Stimulated activated effector memory CD8-positive, alpha-beta T cell treated with anti-CD3 and anti-CD28 coated beads, Interleukin-12 subunit alpha, Interleukin-12 subunit beta, amount 100 ng/mL, for 72 hours (primary cell): ENCODE measurements around the gene TNK2.
"Not testable (repeated sequence)": the region's sequence is repeated elsewhere in the genome, so short reads cannot be mapped to it uniquely, and the experiment has no call there.

ENCODE experiments used
- ATAC-seq: fragments of 150-1000 bp; cut with Tn5 transposase; 2 replicates; pipeline ENCODE4 v1.10.0; 2021
- DNase-seq, 2 donors: peaks; one replicate each; pipeline ENCODE4 v3.0.0; 2021 to 2022; ENCODE audit warnings: low spot score in 2 of 2
- H3K27ac Mint-ChIP-seq: one replicate; pipeline ENCODE4 v1.8.0; 2022; ENCODE audit warnings: mild to moderate bottlenecking, mixed read lengths
- H3K36me3 Mint-ChIP-seq: one replicate; pipeline ENCODE4 v1.8.0; 2022; ENCODE audit warnings: mild to moderate bottlenecking, mixed read lengths
- H3K4me1 Mint-ChIP-seq: one replicate; pipeline ENCODE4 v1.8.0; 2022; ENCODE audit warnings: mixed read lengths
- H3K4me3 Mint-ChIP-seq: one replicate; pipeline ENCODE4 v1.8.0; 2022; ENCODE audit warnings: mild to moderate bottlenecking, mixed read lengths
- H3K9me3 Mint-ChIP-seq: one replicate; pipeline ENCODE4 v1.8.0; 2022; ENCODE audit warnings: mixed read lengths

TNK2 gene

GRCh38 chr3:195909644-195910498 lies 1.5 kb upstream of the TNK2 start:
- peak; percentile 76 to 92 for DNase-seq
- no peaks in the 10 kb centered on the region for H3K9me3 Mint-ChIP-seq
- H3K36me3 Mint-ChIP-seq = peaks cover 30% of the 10 kb centered on the region
- peak overlapping the region; percentile 55 for H3K4me3 Mint-ChIP-seq
- H3K4me1 Mint-ChIP-seq = peaks cover 40% of the 10 kb centered on the region
- peak overlapping the region; percentile 20 for H3K27ac Mint-ChIP-seq
- ATAC-seq = peak; percentile 75

- no peaks in the 10 kb centered on the region for H3K9me3 Mint-ChIP-seq
- DNase-seq (peak in 1 of 2 donors; percentile 72), ATAC-seq (peak; percentile 48)
- H3K4me3 Mint-ChIP-seq = peak overlapping the region; percentile 97
- H3K27ac Mint-ChIP-seq = peak overlapping the region; percentile 95
- peaks cover 42% of the 10 kb centered on the region for H3K4me1 Mint-ChIP-seq
- peaks cover 29% of the 10 kb centered on the region for H3K36me3 Mint-ChIP-seq
Measured at GRCh38 chr3:195908694-195909581, 587 bp upstream of the TNK2 start.

- peak in 1 of 2 donors; percentile 22 for DNase-seq
- peak; percentile 8 for ATAC-seq
- peak overlapping the region; percentile 95 for H3K27ac Mint-ChIP-seq
- peaks cover 51% of the 10 kb centered on the region for H3K4me1 Mint-ChIP-seq
- peaks cover 36% of the 10 kb centered on the region for H3K36me3 Mint-ChIP-seq
- H3K4me3 Mint-ChIP-seq = peak overlapping the region; percentile 97
- H3K9me3 Mint-ChIP-seq = no peaks in the 10 kb centered on the region
Measured at GRCh38 chr3:195907684-195907933, 742 bp downstream of the TNK2 start.

GRCh38 chr3:195906865-195907683 lies 1.3 kb downstream of the TNK2 start:
- no peaks in the 10 kb centered on the region for H3K9me3 Mint-ChIP-seq
- ATAC-seq (peak; percentile 66), DNase-seq (peak; percentile 41 to 85)
- H3K4me3 Mint-ChIP-seq = peak overlapping the region; percentile 97
- H3K4me1 Mint-ChIP-seq = peaks cover 51% of the 10 kb centered on the region
- H3K27ac Mint-ChIP-seq = peak overlapping the region; percentile 95
- peaks cover 38% of the 10 kb centered on the region for H3K36me3 Mint-ChIP-seq

GRCh38 chr3:195905970-195906864 lies 2.1 kb downstream of the TNK2 start:
- no peak for DNase-seq
- peak overlapping the region; percentile 95 for H3K27ac Mint-ChIP-seq
- peaks cover 60% of the 10 kb centered on the region for H3K4me1 Mint-ChIP-seq
- no peaks in the 10 kb centered on the region for H3K9me3 Mint-ChIP-seq
- ATAC-seq = no peak
- H3K36me3 Mint-ChIP-seq = peaks cover 43% of the 10 kb centered on the region
- peak overlapping the region; percentile 97 for H3K4me3 Mint-ChIP-seq

GRCh38 chr3:195904368-195904767 lies 4.0 kb downstream of the TNK2 start:
- Mint-ChIP-seq H3K27ac (no peak overlapping the region), H3K4me1 (peaks cover 76% of the 10 kb centered on the region), H3K4me3 (no peak overlapping the region), H3K36me3 (peaks cover 51% of the 10 kb centered on the region), H3K9me3 (no peaks in the 10 kb centered on the region)
- no peak for ATAC-seq
- DNase-seq = no peak

GRCh38 chr3:195903950-195904290 lies 4.4 kb downstream of the TNK2 start:
- ATAC-seq (no peak), DNase-seq (no peak)
- Mint-ChIP-seq H3K27ac (no peak overlapping the region), H3K9me3 (no peaks in the 10 kb centered on the region), H3K4me3 (no peak overlapping the region), H3K4me1 (peaks cover 76% of the 10 kb centered on the region), H3K36me3 (peaks cover 54% of the 10 kb centered on the region)

GRCh38 chr3:195902634-195903033 lies 5.7 kb downstream of the TNK2 start:
- Mint-ChIP-seq H3K4me1 (peaks cover 79% of the 10 kb centered on the region), H3K36me3 (peaks cover 53% of the 10 kb centered on the region)
- H3K9me3 Mint-ChIP-seq, DNase-seq, H3K27ac Mint-ChIP-seq, H3K4me3 Mint-ChIP-seq, ATAC-seq: not testable (repeated sequence)

GRCh38 chr3:195901836-195902585 lies 6.3 kb downstream of the TNK2 start:
- H3K9me3 Mint-ChIP-seq, H3K27ac Mint-ChIP-seq, DNase-seq, ATAC-seq, H3K4me3 Mint-ChIP-seq: not testable (repeated sequence)
- Mint-ChIP-seq H3K4me1 (peaks cover 81% of the 10 kb centered on the region), H3K36me3 (peaks cover 50% of the 10 kb centered on the region)

GRCh38 chr3:195900436-195901355 lies 7.7 kb downstream of the TNK2 start:
- ATAC-seq (peak; percentile 69), DNase-seq (no peak)
- peak overlapping the region; percentile 23 for H3K4me3 Mint-ChIP-seq
- peaks cover 45% of the 10 kb centered on the region for H3K36me3 Mint-ChIP-seq
- no peaks in the 10 kb centered on the region for H3K9me3 Mint-ChIP-seq
- peaks cover 80% of the 10 kb centered on the region for H3K4me1 Mint-ChIP-seq
- peak overlapping the region; percentile 74 for H3K27ac Mint-ChIP-seq

GRCh38 chr3:195899701-195900435 lies 8.5 kb downstream of the TNK2 start:
- Mint-ChIP-seq H3K4me3 (peak overlapping the region; percentile 23), H3K36me3 (peaks cover 45% of the 10 kb centered on the region), H3K4me1 (peaks cover 75% of the 10 kb centered on the region), H3K9me3 (no peaks in the 10 kb centered on the region), H3K27ac (peak overlapping the region; percentile 74)
- DNase-seq (no peak), ATAC-seq (no peak)

- DNase-seq (no peak), ATAC-seq (no peak)
- peaks cover 54% of the 10 kb centered on the region for H3K36me3 Mint-ChIP-seq
- peak overlapping the region; percentile 93 for H3K27ac Mint-ChIP-seq
- H3K4me3 Mint-ChIP-seq = peak overlapping the region; percentile 84
- peaks cover 71% of the 10 kb centered on the region for H3K4me1 Mint-ChIP-seq
- H3K9me3 Mint-ChIP-seq = no peaks in the 10 kb centered on the region
Measured at GRCh38 chr3:195897853-195898415, 10.4 kb downstream of the TNK2 start.
